Amygdala (tissue), 56 donors: Measurements from ENCODE around the gene MYO9A.
"Not testable (repeated sequence)": the region's sequence is repeated elsewhere in the genome, so short reads cannot be mapped to it uniquely, and the experiment has no call there.

Source experiments
- DNase-seq, 56 donors: peaks; one replicate each; lab custom pipeline; 2025; lab: John Stamatoyannopoulos, UW

The MYO9A gene

GRCh38 chr15:72044956-72045355 is 73.0 kb downstream of the MYO9A start:
- DNase-seq = no peak

GRCh38 chr15:72042865-72043264 is 75.1 kb downstream of the MYO9A start:
- no peak for DNase-seq

- no peak for DNase-seq
These were observed 75.9 kb downstream of the MYO9A start for GRCh38 chr15:72042054-72042453.

GRCh38 chr15:72037321-72037720 is 80.6 kb downstream of the MYO9A start:
- DNase-seq = no peak

DNA sequence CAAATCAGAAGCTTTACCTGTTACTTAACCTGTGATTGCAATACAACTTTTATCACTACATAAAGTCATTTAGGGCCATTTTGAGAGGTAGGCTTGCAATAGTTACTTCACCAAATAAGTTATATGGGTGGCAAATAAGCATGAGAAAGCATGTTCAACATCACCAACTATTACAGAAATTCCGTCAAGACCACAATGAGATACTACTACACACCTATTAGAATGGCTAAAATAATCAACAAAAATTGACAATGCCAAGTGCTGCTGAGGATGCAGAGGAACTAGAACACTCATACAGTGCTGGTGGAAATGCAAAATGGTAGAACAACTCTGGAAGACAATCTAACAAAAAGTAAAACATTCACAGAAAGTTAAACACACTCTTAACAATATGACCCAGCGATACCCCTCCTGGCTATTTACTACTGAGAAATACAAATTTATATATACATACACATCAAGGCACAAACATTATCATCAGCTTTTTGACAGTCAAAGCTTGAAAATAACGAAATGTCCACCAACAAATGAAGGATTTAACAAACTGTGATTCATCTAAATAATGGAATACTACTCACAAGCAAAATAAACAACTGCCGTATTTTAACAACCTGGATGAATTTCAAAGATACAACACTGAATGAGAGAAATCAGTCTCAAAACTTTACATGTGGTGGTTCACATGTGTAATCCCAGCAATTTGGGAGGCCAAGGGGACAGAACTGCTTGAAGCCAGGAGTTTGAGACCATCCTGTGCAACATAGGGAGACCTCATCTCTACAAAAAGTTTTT is 82.9 kb downstream of the MYO9A start:
- no peak for DNase-seq

- no peak for DNase-seq
These were observed 83.6 kb downstream of the MYO9A start for GRCh38 chr15:72034351-72034750.

DNA sequence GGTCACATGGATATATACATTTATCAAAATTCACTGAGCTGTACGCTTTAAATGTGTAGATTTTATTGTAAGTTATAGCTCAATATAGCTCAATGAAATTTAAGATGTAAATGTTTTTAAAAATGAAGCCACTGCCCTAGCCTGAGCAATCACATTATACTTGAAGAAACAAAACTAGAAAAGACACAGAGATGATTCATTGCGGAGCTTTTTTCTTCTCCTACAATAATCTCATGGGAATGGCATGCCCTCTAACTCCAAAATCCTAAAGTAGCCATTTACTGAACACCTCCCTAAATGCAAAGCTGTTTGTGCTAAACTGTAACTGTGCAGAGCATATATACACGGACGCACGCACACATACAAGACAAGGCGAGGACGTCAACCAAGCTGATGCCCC is 84.2 kb downstream of the MYO9A start:
- DNase-seq = no peak

GRCh38 chr15:72033285-72033684 is 84.7 kb downstream of the MYO9A start:
- DNase-seq = no peak

- DNase-seq = no peak
These were observed 96.3 kb downstream of the MYO9A start for GRCh38 chr15:72021604-72022003.

- DNase-seq = no peak
These were observed 97.2 kb downstream of the MYO9A start for GRCh38 chr15:72020799-72021198.

GRCh38 chr15:72014555-72014954 is 103.4 kb downstream of the MYO9A start:
- not testable (repeated sequence) for DNase-seq

DNA sequence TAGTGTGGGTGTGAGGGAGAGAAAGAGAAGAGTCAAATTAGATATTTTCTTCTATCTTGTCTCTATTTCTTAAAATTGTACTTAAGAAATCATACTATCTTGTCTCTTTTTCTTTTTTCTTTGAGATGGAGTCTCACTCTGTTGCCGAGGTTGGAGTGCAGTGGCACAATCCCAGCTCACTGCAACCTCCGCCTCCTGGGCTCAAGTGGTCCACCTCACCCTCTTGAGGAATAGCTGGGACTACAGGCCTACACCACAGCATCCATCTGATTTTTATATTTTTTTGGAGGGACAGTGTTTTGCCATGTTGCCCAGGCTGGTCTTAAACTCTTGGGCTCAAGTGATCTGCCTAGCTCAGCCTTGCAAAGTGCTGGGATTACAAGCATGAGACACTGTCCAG is 104.2 kb downstream of the MYO9A start:
- no peak for DNase-seq

DNA sequence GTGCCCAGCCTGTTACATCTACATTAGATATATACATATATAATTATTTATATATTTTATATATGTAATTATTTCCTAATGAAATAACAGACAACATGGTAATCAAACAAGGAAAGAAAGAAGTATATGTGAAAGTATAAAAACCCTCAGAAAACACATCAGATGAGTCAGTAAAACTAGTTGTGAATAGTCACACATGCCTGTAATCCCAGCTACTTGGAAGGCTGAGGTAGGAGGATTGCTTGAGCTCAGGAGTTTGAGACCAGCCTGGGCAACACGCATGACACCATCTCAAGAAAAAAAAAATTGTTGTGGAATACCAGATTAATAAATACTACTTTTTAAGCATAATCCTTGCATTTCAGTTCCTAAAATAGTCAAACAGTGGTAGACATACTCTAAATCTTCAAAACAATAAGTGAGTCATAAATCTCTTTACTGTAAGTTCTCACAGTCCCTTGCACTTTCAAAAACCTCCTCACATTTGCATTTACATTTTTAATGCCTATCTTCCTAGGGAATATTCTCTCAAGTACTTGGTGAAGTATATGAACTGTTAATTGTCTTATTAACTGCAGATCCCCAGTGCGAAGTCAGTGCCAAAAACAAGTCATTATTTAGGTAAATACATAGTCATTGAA is 106.5 kb downstream of the MYO9A start:
- DNase-seq = no peak

GRCh38 chr15:72009222-72009621 is 108.7 kb downstream of the MYO9A start:
- DNase-seq = no peak

GRCh38 chr15:72006382-72006781 is 111.6 kb downstream of the MYO9A start:
- no peak for DNase-seq

DNA sequence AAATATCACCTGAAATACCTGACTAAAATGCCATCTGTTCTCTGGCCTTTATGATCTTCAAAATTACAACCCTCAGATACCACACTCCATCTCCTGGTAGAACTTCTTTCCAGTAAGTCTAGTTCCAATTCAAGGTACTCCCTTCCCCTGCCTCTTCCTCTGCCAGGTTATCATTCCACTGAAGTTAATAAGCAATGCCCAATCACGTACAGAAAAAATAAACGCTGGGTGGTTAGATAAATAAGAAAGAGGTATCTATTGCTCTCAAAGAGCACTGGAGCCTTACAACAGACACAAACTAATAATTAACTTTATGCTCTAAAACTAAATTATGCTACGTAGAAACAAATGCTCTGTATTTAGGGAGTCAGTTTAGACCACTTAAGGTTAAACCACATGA is 112.5 kb downstream of the MYO9A start:
- DNase-seq = no peak

- no peak for DNase-seq
These were observed 118.1 kb downstream of the MYO9A start for GRCh38 chr15:71999807-72000206.

GRCh38 chr15:71998717-71999116 is 119.2 kb downstream of the MYO9A start:
- not testable (repeated sequence) for DNase-seq

- no peak for DNase-seq
These were observed 120.3 kb downstream of the MYO9A start for GRCh38 chr15:71997691-71998090.

DNA sequence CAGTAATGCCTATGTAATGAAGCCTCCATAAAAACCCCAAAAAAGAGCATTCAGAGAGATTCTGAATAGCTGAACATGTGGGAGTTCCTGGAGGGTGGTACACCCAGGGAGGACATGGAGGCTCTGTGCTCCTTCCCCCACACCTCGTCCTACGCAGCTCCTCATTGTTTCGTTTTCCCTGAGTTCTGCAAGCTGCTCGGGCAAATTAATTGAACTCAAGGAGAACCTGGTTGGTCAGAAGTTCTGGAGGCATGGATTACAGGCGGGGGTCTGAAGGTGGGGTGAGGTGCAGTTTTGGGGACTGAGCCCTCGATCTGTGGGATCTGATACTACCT is 142.2 kb downstream of the MYO9A start:
- no peak for DNase-seq

GRCh38 chr15:71974211-71974610 is 143.7 kb downstream of the MYO9A start:
- no peak for DNase-seq

DNA sequence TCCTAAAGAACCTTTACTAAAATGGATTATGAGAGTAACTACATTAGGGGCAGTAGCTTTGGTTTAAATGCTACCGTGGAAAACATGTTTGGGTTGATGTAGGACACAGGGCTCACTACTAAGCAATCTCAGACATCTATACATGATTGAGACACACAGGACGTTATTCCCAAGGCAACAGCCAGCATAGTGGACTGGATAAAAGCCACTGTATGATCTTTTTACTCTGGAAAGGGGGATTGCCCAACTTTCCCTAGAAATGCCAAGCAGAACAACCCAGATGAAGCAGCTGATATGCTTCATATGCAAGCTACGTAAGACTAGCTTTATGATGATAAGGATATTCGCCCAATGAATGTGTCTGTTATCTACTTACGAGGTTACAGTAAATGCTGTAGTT is 144.6 kb downstream of the MYO9A start:
- DNase-seq = no peak
